Peyer's patch (tissue), 4 donors: Measurements from ENCODE around the gene B4GALNT1. TPM values are rescaled to one million over a fixed set of nuclear protein-coding genes. Genes with fewer than 3 reads are reported as not detected.

Experiments used
- DNase-seq, 3 donors: peaks; one replicate each; pipeline ENCODE4 v3.0.0-alpha.2; 2017 to 2019
- H3K27ac ChIP-seq, 4 donors: fragments of 200-600 bp; sonication (generic); one replicate each; pipeline ENCODE4 v1.5.1; 2016 to 2019
- H3K27me3 ChIP-seq, 2 donors: fragments of 200-600 bp; sonication (generic); one replicate each; pipeline ENCODE4 v1.5.1; 2019
- H3K36me3 ChIP-seq, 3 donors: fragments of 200-600 bp; sonication (generic); one replicate each; pipeline ENCODE4 v1.5.1; 2016 to 2019
- H3K4me1 ChIP-seq, 4 donors: fragments of 200-600 bp; sonication (generic); one replicate each; pipeline ENCODE4 v1.5.1; 2016 to 2019
- H3K4me3 ChIP-seq, 4 donors: fragments of 200-600 bp; sonication (generic); 1 replicate in 3 of 4; 2 replicates in 1 of 4; pipeline ENCODE4 v1.5.1; 2016 to 2019; ENCODE audit warnings: mild to moderate bottlenecking in 1 of 4
- H3K9me3 ChIP-seq, 4 donors: fragments of 200-600 bp; sonication (generic); one replicate each; pipeline ENCODE4 v1.5.1; 2016 to 2019; ENCODE audit warnings: mild to moderate bottlenecking in 1 of 4
- CTCF ChIP-seq, 6 experiments: fragments of 450-650 bp in 4 of 6; fragments of 200-600 bp in 2 of 6; sonication (generic) in 1 of 6; IDR thresholded peaks; one replicate each; pipeline ENCODE4 v1.5.1; 2017 to 2019; ENCODE audit warnings: antibody characterized with exemption in 6 of 6, mild to moderate bottlenecking in 3 of 6, moderate library complexity in 1 of 6
- POLR2A ChIP-seq, 2 donors: fragments of 450-650 bp; IDR thresholded peaks; one replicate each; pipeline ENCODE4 v1.5.1; 2017; ENCODE audit warnings: antibody characterized with exemption in 2 of 2, mild to moderate bottlenecking in 2 of 2, moderate library complexity in 2 of 2
- total RNA-seq, 4 donors: library from RNA; depleted of rRNA; stranded (reverse); fragments of >200 nt; gene quantifications; one replicate each; pipeline ENCODE4 v1.1.0, GENCODE V29; 2016

The B4GALNT1 gene
- total RNA-seq, 4 donors from 2014 or later: 0.40 TPM; not detected in 3

DNA sequence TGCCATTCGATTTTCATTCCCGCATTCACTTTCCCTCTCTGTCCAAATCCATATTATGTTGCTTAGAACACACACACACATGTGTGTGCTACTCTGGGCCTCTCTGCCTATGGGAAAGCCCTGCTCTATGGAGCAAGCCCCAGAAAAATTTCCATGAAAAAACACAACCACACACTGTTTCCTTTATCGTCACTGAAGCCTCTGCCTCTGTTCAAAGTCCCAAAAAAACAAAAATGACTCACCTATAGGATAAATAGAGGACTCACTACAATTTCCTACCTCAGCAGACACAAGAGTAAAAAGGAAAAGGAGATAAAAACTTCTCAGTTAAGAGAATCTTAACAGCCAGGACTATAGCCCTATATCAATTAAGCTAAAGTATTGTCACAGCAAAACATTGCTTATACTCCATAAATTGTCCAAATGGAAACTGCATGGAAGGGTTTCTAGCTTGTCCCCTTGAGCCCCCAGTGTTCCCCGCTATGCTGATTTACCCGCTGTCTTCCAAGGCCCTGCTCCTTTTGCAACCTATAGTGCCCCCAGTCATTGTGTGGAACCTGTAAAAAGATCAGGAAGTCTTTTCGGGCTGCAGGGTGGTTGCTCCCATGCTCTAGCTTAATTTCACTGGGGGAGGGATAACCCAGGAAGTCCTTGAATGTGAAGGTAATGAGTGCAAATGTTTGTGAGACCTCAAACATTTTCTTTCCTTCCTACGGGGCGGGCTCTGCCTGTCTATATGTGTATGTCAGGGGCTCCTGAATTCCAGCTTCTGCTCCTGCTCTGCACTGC is 53.1 kb downstream of the B4GALNT1 start:
- Histone ChIP-seq H3K27me3 (no peaks in the 10 kb centered on the region), H3K36me3 (no peaks in the 10 kb centered on the region), H3K4me1 (no peaks in the 10 kb centered on the region), H3K4me3 (no peak overlapping the region), H3K9me3 (no peaks in the 10 kb centered on the region), H3K27ac (no peak overlapping the region)
- no peak for TF ChIP-seq POLR2A (IDR thresholded peaks at IDR 0.05)
- TF ChIP-seq CTCF (IDR thresholded peaks at IDR 0.05): no peak
- DNase-seq: no peak

- no peaks in the 10 kb centered on the region for H3K9me3 ChIP-seq
- DNase-seq: no peak
- no peaks in the 10 kb centered on the region for H3K27me3 ChIP-seq
- no peaks in the 10 kb centered on the region for H3K4me1 ChIP-seq
- TF ChIP-seq POLR2A (IDR thresholded peaks at IDR 0.05): no peak
- TF ChIP-seq CTCF (IDR thresholded peaks at IDR 0.05): no peak
- no peaks in the 10 kb centered on the region for H3K36me3 ChIP-seq
- no peak overlapping the region for H3K4me3 ChIP-seq
- no peak overlapping the region for H3K27ac ChIP-seq
These were observed 54.0 kb downstream of the B4GALNT1 start for GRCh38 chr12:57579011-57579410.

- Histone ChIP-seq H3K4me1 (no peaks in the 10 kb centered on the region), H3K9me3 (no peaks in the 10 kb centered on the region), H3K27ac (no peak overlapping the region), H3K4me3 (no peak overlapping the region), H3K36me3 (no peaks in the 10 kb centered on the region), H3K27me3 (no peaks in the 10 kb centered on the region)
- no peak for DNase-seq
- TF ChIP-seq POLR2A (IDR thresholded peaks at IDR 0.05) (no peak), CTCF (IDR thresholded peaks at IDR 0.05) (no peak)
These were observed 54.8 kb downstream of the B4GALNT1 start for GRCh38 chr12:57577981-57578758.

DNA sequence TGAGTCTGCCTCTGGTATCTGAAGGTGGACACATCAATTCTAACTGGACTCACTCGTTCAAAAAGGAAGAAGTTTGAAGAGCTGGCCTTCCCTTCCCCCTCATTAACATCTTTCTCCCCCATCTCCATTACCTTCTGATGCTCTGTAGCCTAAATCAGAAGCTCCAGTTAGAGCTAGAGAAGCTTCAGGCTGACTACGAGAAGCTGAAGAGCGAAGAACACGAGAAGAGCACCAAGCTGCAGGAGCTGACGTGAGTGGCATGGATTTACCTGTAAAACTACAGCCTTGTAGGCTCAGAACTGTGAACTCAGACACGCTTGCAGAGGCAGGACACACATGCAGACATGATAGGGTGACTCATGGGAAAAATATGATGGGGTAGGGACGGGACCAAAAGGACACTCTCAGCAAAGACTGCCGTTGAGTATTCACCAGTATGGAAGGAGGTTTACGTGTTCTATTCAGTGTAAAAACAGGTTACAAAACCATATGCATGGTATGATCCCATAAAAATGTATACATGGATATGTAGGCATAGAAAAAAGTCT is 56.3 kb downstream of the B4GALNT1 start:
- no peaks in the 10 kb centered on the region for H3K4me1 ChIP-seq
- no peaks in the 10 kb centered on the region for H3K9me3 ChIP-seq
- no peak overlapping the region for H3K4me3 ChIP-seq
- no peak for DNase-seq
- H3K36me3 ChIP-seq: no peaks in the 10 kb centered on the region
- TF ChIP-seq CTCF (IDR thresholded peaks at IDR 0.05) (no peak), POLR2A (IDR thresholded peaks at IDR 0.05) (no peak)
- H3K27me3 ChIP-seq: no peaks in the 10 kb centered on the region
- no peak overlapping the region for H3K27ac ChIP-seq

Other genes with a start within 250 kb of the B4GALNT1 start
- gene R3HDM2, start 202.2 kb downstream of the B4GALNT1 start, total RNA-seq: 100 to 1,000 TPM in 1 of 4 donors, 10 to 100 TPM in 3; 23.1 to 145 (median 54.8) TPM
- not detected for gene INHBC, start 198.4 kb downstream of the B4GALNT1 start, total RNA-seq
- not detected for gene INHBE, start 177.9 kb downstream of the B4GALNT1 start, total RNA-seq
- gene GLI1, start 173.4 kb downstream of the B4GALNT1 start, total RNA-seq: 1 to 10 TPM in 2 of 4 donors, under 1 TPM in 2; 0.67 to 2.1 (median 1.3) TPM
- gene ARHGAP9, start 153.3 kb downstream of the B4GALNT1 start, total RNA-seq: 100 to 1,000 TPM in 1 of 4 donors, 10 to 100 TPM in 3; 16.5 to 220 (median 28.2) TPM
- 10 to 100 TPM; 40.6 to 97.4 (median 63.5) TPM for gene MARS1, start 145.1 kb downstream of the B4GALNT1 start, total RNA-seq
- gene DDIT3, start 112.7 kb downstream of the B4GALNT1 start, total RNA-seq: 10 to 100 TPM in 3 of 4 donors, 1 to 10 TPM in 1; 9.1 to 44.6 (median 24.0) TPM
- gene MBD6, start 110.4 kb downstream of the B4GALNT1 start, total RNA-seq: 100 to 1,000 TPM in 1 of 4 donors, 10 to 100 TPM in 3; 38.0 to 144 (median 71.5) TPM
- gene DCTN2, start 86.0 kb downstream of the B4GALNT1 start, total RNA-seq: 100 to 1,000 TPM; 161 to 326 (median 229) TPM
- 1 to 10 TPM in 2 of 4 donors, under 1 TPM in 2; 0.35 to 2.5 (median 1.4) TPM for gene KIF5A, start 83.2 kb downstream of the B4GALNT1 start, total RNA-seq
- gene PIP4K2C, start 42.0 kb downstream of the B4GALNT1 start, total RNA-seq: 10 to 100 TPM in 3 of 4 donors, 1 to 10 TPM in 1; 9.1 to 52.6 (median 37.9) TPM
- 10 to 100 TPM in 3 of 4 donors, 1 to 10 TPM in 1; 4.2 to 15.7 (median 11.5) TPM for gene DTX3, start 28.4 kb downstream of the B4GALNT1 start, total RNA-seq
- gene ARHGEF25, start 21.8 kb downstream of the B4GALNT1 start, total RNA-seq: 10 to 100 TPM in 2 of 4 donors, 1 to 10 TPM in 2; 5.1 to 44.6 (median 8.7) TPM
- gene OS9, start 60.9 kb upstream of the B4GALNT1 start, total RNA-seq: 100 to 1,000 TPM; 275 to 353 (median 292) TPM
- 1 to 10 TPM; 2.5 to 9.1 (median 3.1) TPM for gene AGAP2, start 105.5 kb upstream of the B4GALNT1 start, total RNA-seq
- gene TSPAN31, start 111.8 kb upstream of the B4GALNT1 start, total RNA-seq: 10 to 100 TPM; 45.7 to 65.7 (median 55.6) TPM
- gene CDK4, start 119.1 kb upstream of the B4GALNT1 start, total RNA-seq: 10 to 100 TPM; 14.7 to 97.4 (median 28.8) TPM
- 10 to 100 TPM in 2 of 4 donors, 1 to 10 TPM in 2; 7.4 to 17.2 (median 10.6) TPM for gene MARCHF9, start 121.9 kb upstream of the B4GALNT1 start, total RNA-seq
- gene CYP27B1, start 133.9 kb upstream of the B4GALNT1 start, total RNA-seq: 1 to 10 TPM in 1 of 4 donors, not detected in 3; 1.7 TPM
- gene METTL1, start 138.9 kb upstream of the B4GALNT1 start, total RNA-seq: 10 to 100 TPM in 1 of 4 donors, 1 to 10 TPM in 3; 1.2 to 26.4 (median 8.0) TPM
- gene EEF1AKMT3, start 139.4 kb upstream of the B4GALNT1 start, total RNA-seq: 1 to 10 TPM; 1.4 to 7.4 (median 2.7) TPM
- gene TSFM, start 149.6 kb upstream of the B4GALNT1 start, total RNA-seq: 10 to 100 TPM in 3 of 4 donors, 1 to 10 TPM in 1; 9.4 to 21.2 (median 13.7) TPM
- gene AVIL, start 185.5 kb upstream of the B4GALNT1 start, total RNA-seq: 10 to 100 TPM; 12.4 to 20.8 (median 16.8) TPM
- gene CTDSP2, start 213.5 kb upstream of the B4GALNT1 start, total RNA-seq: 100 to 1,000 TPM in 3 of 4 donors, 10 to 100 TPM in 1; 87.5 to 196 (median 128) TPM